B cell (primary cell): ENCODE measurements around the gene OR52E8. TPM values are rescaled to one million over a fixed set of nuclear protein-coding genes. Genes with fewer than 3 reads are reported as not detected.

Experiments
- ATAC-seq: fragments of 200-7000 bp; cut with Tn5 transposase; one replicate; pipeline ENCODE4 v1.10.0; 2021; ENCODE audit warnings: low read depth, mild to moderate bottlenecking, moderate number of reproducible peaks, moderate library complexity
- CTCF ChIA-PET: fragments of 350-600 bp; sonication (Branson Sonifier 250); formaldehyde crosslinking; loops from one replicate; lab custom pipeline; 2021; ENCODE audit warnings: antibody characterized with exemption, inconsistent platforms; lab: Charles Lee
- POLR2A ChIA-PET: fragments of 350-600 bp; sonication (Branson Sonifier 250); formaldehyde crosslinking; loops from one replicate; lab custom pipeline; 2021; ENCODE audit warnings: antibody characterized with exemption; lab: Charles Lee
- DNase-seq: peaks from one replicate; pipeline ENCODE4 v3.0.0; 2013
- H2AFZ ChIP-seq: 2 replicates; pipeline ENCODE4 v1.6.1; 2012; ENCODE audit warnings: mild to moderate bottlenecking, low read depth, low read length; ENCODE audit not compliant: insufficient read depth, poor library complexity, severe bottlenecking
- H3K27ac ChIP-seq, 2 donors: 1 replicate in 1 of 2; 2 replicates in 1 of 2; pipeline ENCODE4 v1.5.1; 2012 to 2013; ENCODE audit warnings: low read length in 2 of 2, mild to moderate bottlenecking in 2 of 2, moderate library complexity in 1 of 2
- H3K27me3 ChIP-seq, 4 experiments: fragments of 200-600 bp in 1 of 4; sonication (generic) in 1 of 4; replicated peaks in 1 of 4; 1 replicate in 2 of 4; 2 replicates in 2 of 4; pipeline versions ENCODE4 v1.6.1 to v1.7.0; 2013 to 2016; ENCODE audit warnings: low read length in 3 of 4, mild to moderate bottlenecking in 2 of 4, mixed read lengths in 1 of 4, moderate library complexity in 1 of 4; ENCODE audit not compliant: insufficient read depth in 4 of 4, control insufficient read depth in 3 of 4; ENCODE audit errors: control extremely low read depth in 1 of 4
- H3K36me3 ChIP-seq, 2 experiments: replicated peaks in 1 of 2; 1 replicate in 1 of 2; 2 replicates in 1 of 2; pipeline versions ENCODE4 v1.6.1 to v1.7.1; 2013; ENCODE audit warnings: low read length in 1 of 2; ENCODE audit not compliant: insufficient read depth in 2 of 2, control insufficient read depth in 1 of 2; ENCODE audit errors: control extremely low read depth in 1 of 2, extremely low read depth in 1 of 2
- H3K4me1 ChIP-seq, 2 donors: fragments of 200-600 bp in 1 of 2; sonication (generic) in 1 of 2; 1 replicate in 1 of 2; 2 replicates in 1 of 2; pipeline versions ENCODE4 v1.5.1 to v1.6.1; 2013 to 2017; ENCODE audit warnings: low read length in 2 of 2; ENCODE audit not compliant: control insufficient read depth in 2 of 2, insufficient read depth in 2 of 2
- H3K4me2 ChIP-seq: replicated peaks from 2 replicates; pipeline ENCODE3; 2012; ENCODE audit warnings: mild to moderate bottlenecking, low read depth, low read length; ENCODE audit not compliant: poor library complexity, severe bottlenecking
- H3K4me3 ChIP-seq, 5 experiments: fragments of 200-600 bp in 1 of 5; sonication (generic) in 1 of 5; 1 replicate in 3 of 5; 2 replicates in 2 of 5; pipeline versions ENCODE4 v1.5.1 to v1.7.0; 2011 to 2016; ENCODE audit warnings: low read length in 4 of 5, mild to moderate bottlenecking in 4 of 5, low read depth in 2 of 5, control low read depth in 1 of 5, moderate library complexity in 1 of 5; ENCODE audit not compliant: insufficient read depth in 1 of 5; ENCODE audit errors: control extremely low read depth in 1 of 5, extremely low read depth in 1 of 5
- H3K79me2 ChIP-seq: fragments of 200-600 bp; sonication (generic); one replicate; pipeline ENCODE4 v1.6.0; 2016; ENCODE audit warnings: low read length; ENCODE audit not compliant: control insufficient read depth, insufficient read depth
- H3K9ac ChIP-seq: fragments of 200-600 bp; sonication (generic); 2 replicates; pipeline ENCODE4 v1.6.1; 2017; ENCODE audit warnings: mild to moderate bottlenecking, low read length, moderate library complexity
- H3K9me3 ChIP-seq, 3 donors: one replicate each; pipeline versions ENCODE4 v1.6.1 to v1.7.1; 2013; ENCODE audit warnings: low read length in 2 of 3; ENCODE audit not compliant: control insufficient read depth in 2 of 3, insufficient read depth in 1 of 3; ENCODE audit errors: control extremely low read depth in 1 of 3
- H4K20me1 ChIP-seq: 2 replicates; pipeline ENCODE4 v1.6.0; 2012; ENCODE audit warnings: mild to moderate bottlenecking, low read length; ENCODE audit not compliant: insufficient read depth, control insufficient read depth, poor library complexity, severe bottlenecking
- H3K27ac Mint-ChIP-seq: one replicate; pipeline ENCODE4 v1.8.0; 2021; ENCODE audit warnings: mixed read lengths
- H3K27me3 Mint-ChIP-seq: one replicate; pipeline ENCODE4 v1.8.0; 2021; ENCODE audit warnings: mixed read lengths
- H3K4me1 Mint-ChIP-seq: one replicate; pipeline ENCODE4 v1.8.0; 2021; ENCODE audit warnings: mixed read lengths
- H3K4me3 Mint-ChIP-seq: one replicate; pipeline ENCODE4 v1.8.0; 2021; ENCODE audit warnings: mixed read lengths
- H3K9me3 Mint-ChIP-seq: one replicate; pipeline ENCODE4 v1.8.0; 2022; ENCODE audit warnings: mixed read lengths; ENCODE audit not compliant: insufficient read depth
- EZH2 ChIP-seq: IDR thresholded peaks from 2 replicates; pipeline ENCODE4 v1.6.1; 2012; ENCODE audit warnings: borderline replicate concordance, low read depth, mild to moderate bottlenecking, moderate library complexity, low read length; ENCODE audit not compliant: insufficient read depth, poor library complexity, severe bottlenecking
- WGBS: methylation state at CpG from one replicate; pipeline ENCODE4 v1.1.5; 2013; ENCODE audit warnings: missing lambda C conversion rate; ENCODE audit not compliant: insufficient coverage; 5-methylcytosine and 5-hydroxymethylcytosine counted together
- intact Hi-C: fragments of 100-400 bp; cut with micrococcal nuclease; formaldehyde crosslinking; loops from one replicate; pipeline ENCODE4 v1.10.0; 2022
- polyA plus RNA-seq: library from polyadenylated mRNA; depleted of rRNA; stranded (reverse); fragments of >200 nt; gene quantifications from 2 replicates; pipeline ENCODE4 v1.2.3, GENCODE V29; 2012
- total RNA-seq, 2 donors: library from RNA; stranded (reverse); fragments of 120-200 nt in 1 of 2; gene quantifications; 1 replicate in 1 of 2; 2 replicates in 1 of 2; pipeline versions ENCODE4 v1.2.3 to v1.2.4, GENCODE V29; 2013 to 2022
- TF ChIP-seq, protein P1 (sequence below): fragments of 200-600 bp; IDR thresholded peaks from one replicate; pipeline ENCODE4 v1.8.0; 2022; ENCODE audit warnings: antibody characterized with exemption, mild to moderate bottlenecking

OR52E8 gene
- total and polyA plus RNA-seq, 2 donors (not counting 1 experiment from before 2014, with no cell fraction given): not detected

DNA sequence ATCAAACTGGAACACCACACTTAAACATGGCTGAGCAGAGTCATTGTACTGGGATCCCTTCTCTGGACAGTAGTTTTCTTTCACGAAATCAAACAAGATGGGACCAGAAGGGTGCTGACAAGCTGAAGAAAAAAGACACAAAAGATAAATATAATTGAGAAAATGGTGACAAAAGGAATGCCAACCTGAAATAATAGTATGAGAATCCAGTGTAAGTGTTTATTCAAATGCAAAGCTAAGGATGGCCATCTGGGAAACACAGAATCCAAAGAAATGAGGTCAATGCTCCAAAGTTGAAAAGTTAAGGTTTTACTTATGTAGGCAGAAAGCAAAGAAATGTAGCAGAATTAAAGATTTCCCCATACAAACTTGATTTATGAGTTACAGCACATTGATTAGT, 30.2 kb upstream of the OR52E8 start:
- intact Hi-C loops: no loop called here
- H3K4me3 ChIP-seq: no peak overlapping the region
- CTCF ChIA-PET: interaction anchor here (1.4 to 1.6 kb wide), 2 partner anchors 10 to 15 kb away, joined by 3 read pairs; no protein-coding TSS in a partner anchor

DNA sequence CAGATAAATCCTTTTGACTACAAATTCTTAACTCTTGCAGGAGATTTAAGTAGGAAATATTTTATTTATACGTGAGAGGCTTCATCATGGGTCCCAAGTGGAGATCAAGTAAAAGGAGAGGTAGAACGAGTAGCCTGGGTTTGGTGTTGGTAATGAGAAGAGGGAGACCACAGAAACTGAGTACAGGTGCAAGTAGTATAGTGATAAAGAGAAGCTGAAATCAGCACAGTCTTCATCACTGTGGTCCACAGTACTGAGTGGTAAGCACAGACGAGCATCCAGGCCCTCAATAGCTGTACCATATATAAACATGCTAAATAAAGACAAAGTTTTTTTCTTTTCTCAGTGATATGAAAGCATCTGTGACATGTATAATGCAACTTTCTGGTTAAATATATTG, 29.7 kb upstream of the OR52E8 start:
- H3K9me3 ChIP-seq: no peaks in the 10 kb centered on the region
- no peak overlapping the region for H3K4me3 ChIP-seq
- no peak overlapping the region for H3K9ac ChIP-seq
- H3K79me2 ChIP-seq: no peaks in the 10 kb centered on the region
- no peaks in the 10 kb centered on the region for H4K20me1 ChIP-seq
- no peak overlapping the region for H2AFZ ChIP-seq
- DNase-seq (no peak), ATAC-seq (no peak)
- 59% methylated on average over 2 of the region's 3 CpGs for WGBS
- CTCF ChIA-PET: interaction anchor here (1.4 to 1.6 kb wide), 2 partner anchors 10 to 15 kb away, joined by 3 read pairs; no protein-coding TSS in a partner anchor
- H3K36me3 ChIP-seq: no peaks in the 10 kb centered on the region
- H3K27ac Mint-ChIP-seq: no peak overlapping the region
- intact Hi-C loops: no loop called here
- peaks cover 7% of the 10 kb centered on the region for H3K27me3 Mint-ChIP-seq
- no peaks in the 10 kb centered on the region for H3K4me1 ChIP-seq
- H3K4me1 Mint-ChIP-seq: no peaks in the 10 kb centered on the region
- POLR2A ChIA-PET: no interaction called here
- TF ChIP-seq, protein P1, sequence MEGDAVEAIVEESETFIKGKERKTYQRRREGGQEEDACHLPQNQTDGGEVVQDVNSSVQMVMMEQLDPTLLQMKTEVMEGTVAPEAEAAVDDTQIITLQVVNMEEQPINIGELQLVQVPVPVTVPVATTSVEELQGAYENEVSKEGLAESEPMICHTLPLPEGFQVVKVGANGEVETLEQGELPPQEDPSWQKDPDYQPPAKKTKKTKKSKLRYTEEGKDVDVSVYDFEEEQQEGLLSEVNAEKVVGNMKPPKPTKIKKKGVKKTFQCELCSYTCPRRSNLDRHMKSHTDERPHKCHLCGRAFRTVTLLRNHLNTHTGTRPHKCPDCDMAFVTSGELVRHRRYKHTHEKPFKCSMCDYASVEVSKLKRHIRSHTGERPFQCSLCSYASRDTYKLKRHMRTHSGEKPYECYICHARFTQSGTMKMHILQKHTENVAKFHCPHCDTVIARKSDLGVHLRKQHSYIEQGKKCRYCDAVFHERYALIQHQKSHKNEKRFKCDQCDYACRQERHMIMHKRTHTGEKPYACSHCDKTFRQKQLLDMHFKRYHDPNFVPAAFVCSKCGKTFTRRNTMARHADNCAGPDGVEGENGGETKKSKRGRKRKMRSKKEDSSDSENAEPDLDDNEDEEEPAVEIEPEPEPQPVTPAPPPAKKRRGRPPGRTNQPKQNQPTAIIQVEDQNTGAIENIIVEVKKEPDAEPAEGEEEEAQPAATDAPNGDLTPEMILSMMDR: no peak
- no peak for TF ChIP-seq EZH2
- H3K4me2 ChIP-seq: no peak overlapping the region
- no peak overlapping the region for H3K4me3 Mint-ChIP-seq
- H3K9me3 Mint-ChIP-seq: no peaks in the 10 kb centered on the region
- H3K27me3 ChIP-seq: peaks cover 0 to 3% (median 0%) of the 10 kb centered on the region in 4 experiments
- H3K27ac ChIP-seq: no peak overlapping the region

More for the DNA sequence above, 30.2 kb upstream of the OR52E8 start:
- no peak for ATAC-seq
- Mint-ChIP-seq H3K27ac (no peak overlapping the region), H3K27me3 (peaks cover 7% of the 10 kb centered on the region), H3K4me1 (no peaks in the 10 kb centered on the region), H3K9me3 (no peaks in the 10 kb centered on the region), H3K4me3 (no peak overlapping the region)
- no peaks in the 10 kb centered on the region for H3K9me3 ChIP-seq
- no peak for TF ChIP-seq EZH2
- TF ChIP-seq, protein P1: no peak
- H4K20me1 ChIP-seq: no peaks in the 10 kb centered on the region
- H3K4me1 ChIP-seq: no peaks in the 10 kb centered on the region
- no peak overlapping the region for H3K9ac ChIP-seq
- H2AFZ ChIP-seq: no peak overlapping the region
- no peaks in the 10 kb centered on the region for H3K79me2 ChIP-seq
- no peaks in the 10 kb centered on the region for H3K36me3 ChIP-seq
- POLR2A ChIA-PET: no interaction called here
- no peak overlapping the region for H3K4me2 ChIP-seq
- peaks cover 0 to 3% (median 0%) of the 10 kb centered on the region in 4 experiments for H3K27me3 ChIP-seq
- H3K27ac ChIP-seq: no peak overlapping the region
- DNase-seq: no peak
- no CpG with 5 or more reads among the region's 1 CpG for WGBS
